Measurements from ENCODE around the gene RPS19BP1.

RPS19BP1 gene

DNA sequence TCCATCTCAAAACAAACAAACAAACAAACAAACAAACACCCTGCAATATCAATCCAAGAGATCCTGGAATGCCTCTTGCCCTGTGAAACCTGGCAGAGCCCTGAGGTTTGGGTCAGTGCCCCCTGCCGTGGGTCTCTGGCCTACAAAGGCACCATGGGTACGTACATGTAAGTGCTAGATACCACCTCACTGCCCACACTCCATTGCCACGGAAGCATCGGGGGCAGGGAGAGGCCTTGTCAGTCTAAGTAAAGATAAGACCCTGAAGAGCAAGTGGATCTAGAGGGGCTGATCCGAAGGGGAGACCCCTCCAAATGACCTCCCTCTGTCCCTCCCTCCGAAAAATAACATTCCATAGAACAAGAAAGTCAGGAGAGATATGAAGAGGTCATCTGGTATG is 32.4 kb downstream of the RPS19BP1 start:
- Histone ChIP-seq H3K36me3 (peaks cover 10% of the 10 kb centered on the region), H3K27me3 (no peaks in the 10 kb centered on the region), H3K4me1 (ENCODE audit: control insufficient read depth in 1 of 2, insufficient read depth in 1 of 2, low read depth in 1 of 2, low read length in 1 of 2) (peaks cover 20 to 37% of the 10 kb centered on the region in 2 experiments), H3K9me3 (no peaks in the 10 kb centered on the region), H3K27ac (no peak overlapping the region), H3K4me3 (ENCODE audit: low read depth in 1 of 2, low read length in 1 of 2) (no peak overlapping the region)
- TF ChIP-seq, protein P1, sequence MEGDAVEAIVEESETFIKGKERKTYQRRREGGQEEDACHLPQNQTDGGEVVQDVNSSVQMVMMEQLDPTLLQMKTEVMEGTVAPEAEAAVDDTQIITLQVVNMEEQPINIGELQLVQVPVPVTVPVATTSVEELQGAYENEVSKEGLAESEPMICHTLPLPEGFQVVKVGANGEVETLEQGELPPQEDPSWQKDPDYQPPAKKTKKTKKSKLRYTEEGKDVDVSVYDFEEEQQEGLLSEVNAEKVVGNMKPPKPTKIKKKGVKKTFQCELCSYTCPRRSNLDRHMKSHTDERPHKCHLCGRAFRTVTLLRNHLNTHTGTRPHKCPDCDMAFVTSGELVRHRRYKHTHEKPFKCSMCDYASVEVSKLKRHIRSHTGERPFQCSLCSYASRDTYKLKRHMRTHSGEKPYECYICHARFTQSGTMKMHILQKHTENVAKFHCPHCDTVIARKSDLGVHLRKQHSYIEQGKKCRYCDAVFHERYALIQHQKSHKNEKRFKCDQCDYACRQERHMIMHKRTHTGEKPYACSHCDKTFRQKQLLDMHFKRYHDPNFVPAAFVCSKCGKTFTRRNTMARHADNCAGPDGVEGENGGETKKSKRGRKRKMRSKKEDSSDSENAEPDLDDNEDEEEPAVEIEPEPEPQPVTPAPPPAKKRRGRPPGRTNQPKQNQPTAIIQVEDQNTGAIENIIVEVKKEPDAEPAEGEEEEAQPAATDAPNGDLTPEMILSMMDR (IDR thresholded peaks at IDR 0.05), result no peak

DNA sequence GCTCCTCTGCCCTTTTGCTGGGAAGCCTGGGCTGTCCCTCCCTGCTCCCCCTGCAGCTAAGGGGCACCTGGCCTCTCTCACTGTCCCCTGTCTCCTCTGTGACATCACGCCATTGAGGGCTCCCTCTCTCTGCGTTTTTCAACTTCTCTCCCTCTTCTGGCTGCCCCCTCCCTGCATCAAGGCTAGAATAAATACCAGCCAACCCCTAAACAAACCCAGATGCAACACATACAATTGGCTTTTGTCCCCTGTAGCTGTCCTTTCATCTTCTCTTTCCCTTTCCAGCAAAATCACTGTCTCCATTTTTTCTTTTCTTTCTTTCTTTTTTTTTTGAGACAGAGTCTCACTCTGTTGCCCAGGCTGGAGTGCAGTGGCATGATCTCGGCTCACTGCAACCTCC is 33.7 kb downstream of the RPS19BP1 start:
- Histone ChIP-seq H3K27me3 (no peaks in the 10 kb centered on the region), H3K27ac (no peak overlapping the region), H3K4me3 (ENCODE audit: low read depth in 1 of 2, low read length in 1 of 2) (no peak overlapping the region), H3K36me3 (no peaks in the 10 kb centered on the region), H3K4me1 (ENCODE audit: control insufficient read depth in 1 of 2, insufficient read depth in 1 of 2, low read depth in 1 of 2, low read length in 1 of 2) (peaks cover 20 to 37% of the 10 kb centered on the region in 2 experiments), H3K9me3 (no peaks in the 10 kb centered on the region)
- TF ChIP-seq, protein P1 (IDR thresholded peaks at IDR 0.05), result no peak

DNA sequence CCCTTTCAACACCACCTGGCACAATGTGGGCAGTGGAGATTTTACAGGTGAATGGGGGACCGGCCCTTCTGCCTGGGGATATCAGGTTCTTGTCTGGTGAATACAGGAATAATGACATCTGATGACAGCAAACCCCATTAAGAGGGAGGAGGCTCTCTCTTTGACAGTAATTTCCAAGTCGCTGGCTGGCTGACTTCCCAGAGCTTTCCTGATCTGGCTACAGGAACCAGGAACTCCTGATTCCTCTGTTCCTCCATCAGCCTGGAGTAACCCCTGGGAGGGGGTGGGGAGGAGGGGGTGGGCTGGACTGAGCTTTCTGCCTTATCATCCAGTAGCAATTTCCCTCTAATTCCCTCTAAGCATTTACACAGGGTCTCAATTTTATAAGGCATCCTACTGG is 34.2 kb downstream of the RPS19BP1 start:
- Histone ChIP-seq H3K4me3 (ENCODE audit: low read depth in 1 of 2, low read length in 1 of 2) (no peak overlapping the region), H3K36me3 (no peaks in the 10 kb centered on the region), H3K27ac (no peak overlapping the region), H3K27me3 (no peaks in the 10 kb centered on the region), H3K4me1 (ENCODE audit: control insufficient read depth in 1 of 2, insufficient read depth in 1 of 2, low read depth in 1 of 2, low read length in 1 of 2) (peaks cover 15 to 33% of the 10 kb centered on the region in 2 experiments), H3K9me3 (no peaks in the 10 kb centered on the region)
- TF ChIP-seq, protein P1 (IDR thresholded peaks at IDR 0.05), result no peak

DNA sequence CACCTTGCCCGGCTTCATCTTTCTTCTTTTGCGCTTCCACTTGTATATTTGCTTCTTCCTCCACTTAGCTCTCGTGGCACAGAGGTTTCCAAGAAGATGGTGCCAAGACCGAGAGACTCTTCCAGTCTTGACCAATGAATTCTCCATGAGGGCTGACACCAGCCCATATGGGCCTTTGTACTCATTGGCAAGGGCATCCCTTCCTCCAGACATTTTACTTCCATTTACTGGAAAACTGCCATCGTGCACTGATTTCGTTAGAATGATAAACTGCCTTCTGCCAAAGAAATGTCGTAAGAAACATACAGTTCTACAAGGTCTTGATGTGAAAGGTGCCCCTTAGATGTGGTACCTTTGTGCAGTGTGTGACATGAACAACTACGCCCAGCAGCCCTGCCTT is 35.1 kb downstream of the RPS19BP1 start:
- no peaks in the 10 kb centered on the region for H3K9me3 ChIP-seq
- TF ChIP-seq, protein P1 (IDR thresholded peaks at IDR 0.05), result no peak

DNA sequence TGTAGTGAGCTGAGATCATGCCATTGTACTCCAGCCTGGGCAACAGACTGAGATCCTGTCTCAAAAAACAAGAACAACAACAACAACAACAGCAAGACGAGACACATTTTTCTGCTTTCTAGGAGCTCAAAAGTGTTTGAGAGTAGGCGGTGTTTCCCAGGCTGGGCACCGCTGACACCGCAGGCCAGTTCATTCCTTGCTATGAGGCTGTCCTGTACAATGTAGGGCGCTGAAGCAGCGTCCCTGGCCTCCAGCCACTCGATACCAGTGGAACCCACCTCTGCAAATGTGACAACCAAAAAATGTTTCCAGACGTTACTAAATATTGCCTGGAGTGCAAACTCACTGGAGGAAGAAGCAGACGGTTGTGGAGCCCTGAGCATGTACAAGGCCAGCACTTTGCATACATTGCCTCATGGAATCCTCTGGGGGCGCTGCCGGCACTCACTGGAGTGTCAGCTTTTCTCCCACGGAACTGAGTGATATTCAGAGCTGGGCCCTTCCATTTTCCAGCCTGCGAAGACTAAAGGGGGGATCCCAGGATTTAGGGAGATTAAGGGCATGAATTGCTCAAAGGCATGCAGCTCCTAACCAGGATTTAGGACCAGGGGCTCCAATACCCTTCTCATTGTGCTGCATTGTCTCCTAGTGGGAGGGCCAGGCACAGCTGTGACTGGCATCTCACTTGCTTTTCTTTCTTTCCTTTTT is 36.3 kb downstream of the RPS19BP1 start:
- H3K4me3 ChIP-seq (ENCODE audit: low read depth in 1 of 2, low read length in 1 of 2), result no peak overlapping the region

More for the DNA sequence above, 35.1 kb downstream of the RPS19BP1 start:
- Histone ChIP-seq H3K4me3 (ENCODE audit: low read depth in 1 of 2, low read length in 1 of 2) (no peak overlapping the region), H3K4me1 (ENCODE audit: control insufficient read depth in 1 of 2, insufficient read depth in 1 of 2, low read depth in 1 of 2, low read length in 1 of 2) (peaks cover 6 to 23% of the 10 kb centered on the region in 2 experiments), H3K36me3 (no peaks in the 10 kb centered on the region), H3K27ac (no peak overlapping the region), H3K27me3 (no peaks in the 10 kb centered on the region)

More for the DNA sequence above, 36.3 kb downstream of the RPS19BP1 start:
- H3K27me3 ChIP-seq, result no peaks in the 10 kb centered on the region
- TF ChIP-seq, protein P1 (IDR thresholded peaks at IDR 0.05), result peak; percentile 55
- H3K36me3 ChIP-seq, result no peaks in the 10 kb centered on the region
- no peaks in the 10 kb centered on the region for H3K9me3 ChIP-seq
- H3K4me1 ChIP-seq (ENCODE audit: control insufficient read depth in 1 of 2, insufficient read depth in 1 of 2, low read depth in 1 of 2, low read length in 1 of 2), result peaks cover 0 to 13% of the 10 kb centered on the region in 2 experiments
- H3K27ac ChIP-seq, result peak overlapping the region; percentile 54
